H9 (cell line): Measurements from ENCODE around the gene ZNF524. TPM values are rescaled to one million over a fixed set of nuclear protein-coding genes. Genes with fewer than 3 reads are reported as not detected.

ENCODE experiments used
- DNase-seq: peaks from one replicate; pipeline ENCODE4 v3.0.0-alpha.2; 2017
- H2AFZ ChIP-seq: one replicate; pipeline ENCODE4 v1.6.1; 2013; ENCODE audit warnings: mild to moderate bottlenecking, low read length, control low read depth, moderate library complexity
- H2AK5ac ChIP-seq: 2 replicates; pipeline ENCODE4 v1.6.1; 2013; ENCODE audit warnings: low read length, control low read depth, mixed read lengths; ENCODE audit not compliant: insufficient read length
- H2BK120ac ChIP-seq: one replicate; pipeline ENCODE4 v1.6.1; 2013; ENCODE audit warnings: low read depth, mild to moderate bottlenecking, low read length, control low read depth, inconsistent platforms; ENCODE audit not compliant: poor library complexity, severe bottlenecking
- H2BK12ac ChIP-seq: 2 replicates; pipeline ENCODE4 v1.6.1; 2013; ENCODE audit warnings: low read length, control low read depth, mixed read lengths, low read depth; ENCODE audit not compliant: insufficient read length
- H2BK15ac ChIP-seq: 2 replicates; pipeline ENCODE4 v1.6.1; 2013; ENCODE audit warnings: low read depth, low read length, control low read depth
- H2BK20ac ChIP-seq: one replicate; pipeline ENCODE4 v1.6.1; 2013; ENCODE audit warnings: low read depth, mild to moderate bottlenecking, low read length, control low read depth, inconsistent platforms; ENCODE audit not compliant: poor library complexity, severe bottlenecking
- H2BK5ac ChIP-seq: 2 replicates; pipeline ENCODE4 v1.6.1; 2013; ENCODE audit warnings: low read length, control low read depth, mixed read lengths; ENCODE audit not compliant: insufficient read length
- H3K14ac ChIP-seq: 2 replicates; pipeline ENCODE4 v1.6.1; 2013; ENCODE audit warnings: low read length, control low read depth; ENCODE audit not compliant: insufficient read depth
- H3K18ac ChIP-seq: 2 replicates; pipeline ENCODE4 v1.6.1; 2013; ENCODE audit warnings: low read depth, mild to moderate bottlenecking, mixed read lengths, low read length, control low read depth; ENCODE audit not compliant: insufficient read length
- H3K23ac ChIP-seq: 2 replicates; pipeline ENCODE4 v1.6.1; 2013; ENCODE audit warnings: low read length, control low read depth, mixed read lengths, low read depth; ENCODE audit not compliant: insufficient read length
- H3K23me2 ChIP-seq: 2 replicates; pipeline ENCODE4 v1.6.1; 2013; ENCODE audit warnings: low read depth, mild to moderate bottlenecking, mixed read lengths, low read length, control low read depth; ENCODE audit not compliant: insufficient read length, poor library complexity, severe bottlenecking
- H3K27ac ChIP-seq: 2 replicates; pipeline ENCODE4 v1.5.1; 2013; ENCODE audit warnings: low read length, control low read depth, mixed read lengths, low read depth; ENCODE audit not compliant: insufficient read length
- H3K27me3 ChIP-seq: 2 replicates; pipeline ENCODE4 v1.6.1; 2013; ENCODE audit warnings: low read length, control low read depth, inconsistent platforms; ENCODE audit not compliant: insufficient read depth
- H3K4ac ChIP-seq: 2 replicates; pipeline ENCODE4 v1.6.1; 2013; ENCODE audit warnings: low read depth, mild to moderate bottlenecking, control low read depth, inconsistent platforms, low read length, moderate library complexity
- H3K4me1 ChIP-seq: 2 replicates; pipeline ENCODE4 v1.6.1; 2013; ENCODE audit warnings: low read length, control low read depth, inconsistent platforms; ENCODE audit not compliant: insufficient read depth
- H3K4me2 ChIP-seq: 2 replicates; pipeline ENCODE4 v1.6.1; 2013; ENCODE audit warnings: low read length, control low read depth, mixed read lengths; ENCODE audit not compliant: insufficient read length, insufficient read depth
- H3K56ac ChIP-seq: 2 replicates; pipeline ENCODE4 v1.6.1; 2013; ENCODE audit warnings: low read depth, mild to moderate bottlenecking, mixed read lengths, low read length, control low read depth; ENCODE audit not compliant: insufficient read length
- H3K79me1 ChIP-seq: 2 replicates; pipeline ENCODE4 v1.6.1; 2013; ENCODE audit warnings: low read depth, mild to moderate bottlenecking, moderate library complexity, low read length, control low read depth, inconsistent platforms; ENCODE audit not compliant: insufficient read depth, poor library complexity, severe bottlenecking
- H3K79me2 ChIP-seq: 2 replicates; pipeline ENCODE4 v1.6.1; 2013; ENCODE audit warnings: low read length, control low read depth, inconsistent platforms; ENCODE audit not compliant: insufficient read depth
- H3K9ac ChIP-seq: 2 replicates; pipeline ENCODE4 v1.6.1; 2013; ENCODE audit warnings: low read length, control low read depth, mixed read lengths; ENCODE audit not compliant: insufficient read length; ENCODE audit errors: extremely low read depth
- H3K9me3 ChIP-seq: one replicate; pipeline ENCODE4 v1.6.1; 2013; ENCODE audit warnings: low read depth, low read length, inconsistent platforms; ENCODE audit not compliant: control insufficient read depth
- H3T11ph ChIP-seq: one replicate; pipeline ENCODE4 v1.6.1; 2013; ENCODE audit warnings: mild to moderate bottlenecking, low read length, control low read depth, inconsistent platforms
- H4K20me1 ChIP-seq: one replicate; pipeline ENCODE4 v1.6.1; 2013; ENCODE audit not compliant: control insufficient read depth, insufficient read length, insufficient read depth
- H4K5ac ChIP-seq: 2 replicates; pipeline ENCODE4 v1.6.1; 2013; ENCODE audit warnings: low read depth, mild to moderate bottlenecking, mixed read lengths, low read length, control low read depth; ENCODE audit not compliant: insufficient read length
- H4K8ac ChIP-seq: replicated peaks from 2 replicates; pipeline ENCODE4 v1.6.1; 2013; ENCODE audit warnings: low read length, control low read depth, mixed read lengths, low read depth; ENCODE audit not compliant: insufficient read length
- H4K91ac ChIP-seq: 2 replicates; pipeline ENCODE4 v1.6.1; 2013; ENCODE audit warnings: low read depth, mild to moderate bottlenecking, moderate library complexity, mixed read lengths, low read length, control low read depth; ENCODE audit not compliant: insufficient read length
- H3K27ac Mint-ChIP-seq, 3 experiments: 2 replicates in 2 of 3; 3 replicates in 1 of 3; pipeline ENCODE4 v1.8.0; 2020 to 2021; ENCODE audit warnings: mixed read lengths in 3 of 3, mild to moderate bottlenecking in 1 of 3, moderate library complexity in 1 of 3
- H3K27me3 Mint-ChIP-seq: 2 replicates; pipeline ENCODE4 v1.8.0; 2021; ENCODE audit warnings: low read depth, mild to moderate bottlenecking, moderate library complexity, mixed read lengths
- H3K36me3 Mint-ChIP-seq, 3 experiments: 2 replicates in 2 of 3; 3 replicates in 1 of 3; pipeline ENCODE4 v1.8.0; 2020 to 2021; ENCODE audit warnings: low read depth in 3 of 3, mixed read lengths in 3 of 3; ENCODE audit not compliant: insufficient read depth in 1 of 3
- H3K4me1 Mint-ChIP-seq, 2 experiments: 2 replicates each; pipeline ENCODE4 v1.8.0; 2020; ENCODE audit warnings: mixed read lengths in 2 of 2
- H3K4me3 Mint-ChIP-seq, 2 experiments: 2 replicates in 1 of 2; 3 replicates in 1 of 2; pipeline ENCODE4 v1.8.0; 2020 to 2021; ENCODE audit warnings: mild to moderate bottlenecking in 2 of 2, mixed read lengths in 2 of 2, moderate library complexity in 1 of 2
- H3K9me3 Mint-ChIP-seq, 2 experiments: 2 replicates in 1 of 2; 3 replicates in 1 of 2; pipeline ENCODE4 v1.8.0; 2020; ENCODE audit warnings: mild to moderate bottlenecking in 2 of 2, mixed read lengths in 2 of 2, moderate library complexity in 1 of 2
- WGBS: extraction: QIAGEN DNeasy Blood & Tissue Kit; methylation state at CpG from one replicate; pipeline ENCODE4 v1.1.7; 2013; ENCODE audit warnings: missing lambda C conversion rate, low lambda C conversion rate, mixed read lengths; ENCODE audit not compliant: insufficient read length; ENCODE audit errors: extremely low coverage; 5-methylcytosine and 5-hydroxymethylcytosine counted together
- total RNA-seq: library from RNA; stranded (reverse); gene quantifications from 2 replicates; pipeline ENCODE4 v1.2.1, GENCODE V29; 2021
- TF ChIP-seq, protein P1 (sequence below): fragments of 200-600 bp; sonication (generic); conservative IDR thresholded peaks from 3 replicates; pipeline ENCODE4 v1.8.0; 2021; ENCODE audit warnings: antibody characterized with exemption, mild to moderate bottlenecking

Gene ZNF524
- total RNA-seq, 1 experiment from 2014 or later = 3.0 TPM

DNA sequence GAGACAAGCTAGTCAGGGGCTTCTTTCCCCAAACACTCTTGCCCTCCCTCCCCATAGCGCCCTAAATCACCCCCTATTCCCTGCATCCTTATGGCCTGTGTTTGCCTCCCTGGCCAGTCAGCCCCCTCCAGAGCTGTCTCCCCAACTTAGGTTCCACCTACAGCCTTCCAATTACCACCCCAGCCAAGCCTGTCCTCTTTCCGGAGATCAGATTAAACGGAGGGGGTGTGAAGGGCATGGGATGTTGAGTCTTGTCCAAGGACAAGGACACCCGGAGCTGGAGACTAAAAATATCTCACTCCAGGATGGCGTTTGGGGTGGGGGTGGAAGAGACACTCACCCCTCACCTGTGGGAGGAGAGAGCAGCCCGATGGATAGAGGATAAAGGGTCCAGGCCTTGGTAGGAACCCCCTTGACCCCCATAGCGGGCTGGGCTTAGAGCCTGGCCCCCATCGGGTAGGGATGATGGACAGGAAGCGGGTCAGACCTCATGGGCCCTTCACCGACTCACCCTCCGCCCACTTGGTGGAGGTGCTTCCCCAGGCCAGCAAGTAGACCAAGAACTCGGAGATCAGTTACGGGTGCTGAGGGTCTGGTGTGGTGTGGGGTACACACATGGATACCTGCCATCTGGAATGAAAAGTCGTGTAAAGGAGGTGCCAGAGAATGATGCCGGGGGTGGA is 11.4 kb downstream of the ZNF524 start:
- H3K56ac ChIP-seq = no peak overlapping the region
- H3K4me1 Mint-ChIP-seq = peaks cover 7 to 8% of the 10 kb centered on the region in 2 experiments
- peaks cover 16 to 41% (median 36%) of the 10 kb centered on the region in 3 experiments for H3K36me3 Mint-ChIP-seq
- H2BK120ac ChIP-seq = no peak overlapping the region
- no CpG with 5 or more reads among the region's 15 CpGs for whole genome bisulfite sequencing
- H2AK5ac ChIP-seq = no peak overlapping the region
- no peak overlapping the region for H2BK20ac ChIP-seq
- no peak for DNase-seq
- H3K27ac ChIP-seq = no peak overlapping the region
- no peak overlapping the region for H2AFZ ChIP-seq
- H4K5ac ChIP-seq = no peak overlapping the region
- no peak overlapping the region for H2BK5ac ChIP-seq
- no peaks in the 10 kb centered on the region for H3K27me3 ChIP-seq
- no peak overlapping the region; a peak in 1 of 7 replicates for H3K27ac Mint-ChIP-seq
- no peak overlapping the region for H3K4me3 Mint-ChIP-seq
- no peaks in the 10 kb centered on the region for H4K20me1 ChIP-seq
- H3K9ac ChIP-seq = no peak overlapping the region
- no peak overlapping the region for H3K18ac ChIP-seq
- H3K14ac ChIP-seq = no peak overlapping the region
- H4K8ac ChIP-seq = no peak overlapping the region
- no peak overlapping the region for H2BK12ac ChIP-seq
- H2BK15ac ChIP-seq = no peak overlapping the region
- H3K79me2 ChIP-seq = peaks cover 1% of the 10 kb centered on the region; the same call in 1 of the 2 replicates
- 0 out of 2 replicates have a peak, but pooled peaks cover 3% of the 10 kb centered on the region for H3K4me1 ChIP-seq
- no peak overlapping the region for H3K4ac ChIP-seq
- no peak overlapping the region for H4K91ac ChIP-seq
- no peaks in the 10 kb centered on the region for H3K9me3 Mint-ChIP-seq
- no peak overlapping the region for H3K4me2 ChIP-seq
- no peaks in the 10 kb centered on the region for H3K27me3 Mint-ChIP-seq
- no peak overlapping the region for H3K23ac ChIP-seq
- no peak overlapping the region for H3T11ph ChIP-seq
- TF ChIP-seq, protein P1, sequence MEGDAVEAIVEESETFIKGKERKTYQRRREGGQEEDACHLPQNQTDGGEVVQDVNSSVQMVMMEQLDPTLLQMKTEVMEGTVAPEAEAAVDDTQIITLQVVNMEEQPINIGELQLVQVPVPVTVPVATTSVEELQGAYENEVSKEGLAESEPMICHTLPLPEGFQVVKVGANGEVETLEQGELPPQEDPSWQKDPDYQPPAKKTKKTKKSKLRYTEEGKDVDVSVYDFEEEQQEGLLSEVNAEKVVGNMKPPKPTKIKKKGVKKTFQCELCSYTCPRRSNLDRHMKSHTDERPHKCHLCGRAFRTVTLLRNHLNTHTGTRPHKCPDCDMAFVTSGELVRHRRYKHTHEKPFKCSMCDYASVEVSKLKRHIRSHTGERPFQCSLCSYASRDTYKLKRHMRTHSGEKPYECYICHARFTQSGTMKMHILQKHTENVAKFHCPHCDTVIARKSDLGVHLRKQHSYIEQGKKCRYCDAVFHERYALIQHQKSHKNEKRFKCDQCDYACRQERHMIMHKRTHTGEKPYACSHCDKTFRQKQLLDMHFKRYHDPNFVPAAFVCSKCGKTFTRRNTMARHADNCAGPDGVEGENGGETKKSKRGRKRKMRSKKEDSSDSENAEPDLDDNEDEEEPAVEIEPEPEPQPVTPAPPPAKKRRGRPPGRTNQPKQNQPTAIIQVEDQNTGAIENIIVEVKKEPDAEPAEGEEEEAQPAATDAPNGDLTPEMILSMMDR = no peak
- H3K79me1 ChIP-seq = peaks cover 4% of the 10 kb centered on the region
- no peaks in the 10 kb centered on the region for H3K9me3 ChIP-seq
- no peaks in the 10 kb centered on the region for H3K23me2 ChIP-seq
